ENCODE measurements around the gene FOXP4. TPM values are rescaled to one million over a fixed set of nuclear protein-coding genes. Genes with fewer than 3 reads are reported as not detected.

The FOXP4 gene
- total and polyA plus RNA-seq, 7 donors, result 4.1 to 19.5 (median 12.7) TPM

GRCh38 chr6:41640426-41640825 is 94.2 kb downstream of the FOXP4 start:
- intact Hi-C loops (cut with DNase I), result no loop called here
- no peak overlapping the region for H3K27ac ChIP-seq
- H3K4me1 ChIP-seq, result peaks cover 0 to 29% (median 25%) of the 10 kb centered on the region in 4 donors
- H3K4me3 ChIP-seq, result no peak overlapping the region
- WGBS, 2 donors, result 93 to 96% methylated on average over 7 of the region's 7 CpGs
- TF ChIP-seq POLR2AphosphoS5 (IDR thresholded peaks at IDR 0.05) (no peak), EP300 (IDR thresholded peaks at IDR 0.05) (no peak), POLR2A (IDR thresholded peaks at IDR 0.05) (no peak), CTCF (IDR thresholded peaks at IDR 0.05) (no peak)
- peak; percentile 55 for DNase-seq
- peaks cover 23 to 52% (median 39%) of the 10 kb centered on the region in 3 donors for H3K27me3 ChIP-seq
- H3K9me3 ChIP-seq, result no peaks in the 10 kb centered on the region
- no peaks in the 10 kb centered on the region for H3K36me3 ChIP-seq

GRCh38 chr6:41641352-41641925 is 95.3 kb downstream of the FOXP4 start:
- no peak for TF ChIP-seq CTCF (IDR thresholded peaks at IDR 0.05)
- TF ChIP-seq POLR2A (IDR thresholded peaks at IDR 0.05), result no peak
- no peak for TF ChIP-seq POLR2AphosphoS5 (IDR thresholded peaks at IDR 0.05)
- no peak for TF ChIP-seq EP300 (IDR thresholded peaks at IDR 0.05)
- DNase-seq, result peak; percentile 47
- Histone ChIP-seq H3K4me1 (peaks cover 0 to 29% (median 25%) of the 10 kb centered on the region in 4 donors), H3K27ac (no peak overlapping the region), H3K4me3 (no peak overlapping the region), H3K27me3 (peaks cover 23 to 46% (median 34%) of the 10 kb centered on the region in 3 donors), H3K36me3 (no peaks in the 10 kb centered on the region), H3K9me3 (no peaks in the 10 kb centered on the region)
- 89 to 95% methylated on average over 9 of the region's 9 CpGs for WGBS, 2 donors
- intact Hi-C loops (cut with DNase I), result no loop called here

GRCh38 chr6:41642090-41642959 is 96.1 kb downstream of the FOXP4 start:
- peaks cover 14 to 37% (median 25%) of the 10 kb centered on the region in 3 donors for H3K27me3 ChIP-seq
- peaks cover 0 to 21% (median 20%) of the 10 kb centered on the region in 4 donors for H3K4me1 ChIP-seq
- H3K36me3 ChIP-seq, result no peaks in the 10 kb centered on the region
- TF ChIP-seq POLR2A (IDR thresholded peaks at IDR 0.05), result no peak
- no peak for TF ChIP-seq EP300 (IDR thresholded peaks at IDR 0.05)
- TF ChIP-seq CTCF (IDR thresholded peaks at IDR 0.05), result no peak
- TF ChIP-seq POLR2AphosphoS5 (IDR thresholded peaks at IDR 0.05), result no peak
- WGBS, 2 donors, result 72% methylated on average over 11 of the region's 11 CpGs
- no peaks in the 10 kb centered on the region for H3K9me3 ChIP-seq
- no peak overlapping the region for H3K4me3 ChIP-seq
- intact Hi-C loops (cut with DNase I), result no loop called here
- no peak overlapping the region for H3K27ac ChIP-seq
- DNase-seq, result no peak

- Histone ChIP-seq H3K4me1 (peaks cover 0 to 12% (median 11%) of the 10 kb centered on the region in 4 donors), H3K36me3 (no peaks in the 10 kb centered on the region), H3K4me3 (no peak overlapping the region), H3K27ac (no peak overlapping the region), H3K9me3 (no peaks in the 10 kb centered on the region), H3K27me3 (peaks cover 5 to 28% (median 16%) of the 10 kb centered on the region in 3 donors)
- WGBS, 2 donors, result 73 to 83% methylated on average over 10 of the region's 10 CpGs
- intact Hi-C loops (cut with DNase I), result no loop called here
- no peak for TF ChIP-seq CTCF (IDR thresholded peaks at IDR 0.05)
- no peak for TF ChIP-seq POLR2AphosphoS5 (IDR thresholded peaks at IDR 0.05)
- TF ChIP-seq POLR2A (IDR thresholded peaks at IDR 0.05), result no peak
- DNase-seq, result no peak
Measured at GRCh38 chr6:41642960-41643898, 97.0 kb downstream of the FOXP4 start.

Measured in sigmoid colon (tissue), 7 donors.